HG02981 (cell line): ENCODE results near the gene DCLK3.

Source experiments
- ATAC-seq: cut with Tn5 transposase; IDR thresholded peaks from one replicate; pipeline ENCODE4 v1.9.1; 2021; ENCODE audit warnings: mild to moderate bottlenecking, moderate library complexity; ENCODE audit not compliant: unreplicated experiment

DCLK3 gene

GRCh38 chr3:36763850-36764703 is at the start of gene DCLK3:
TSS of gene DCLK3 (minus strand) at chr3:36764553. CDS start at chr3:36764263, 290 bp downstream.
- no peak for ATAC-seq

- no peak for ATAC-seq
Observed at GRCh38 chr3:36813305-36813704, 49.0 kb upstream of the DCLK3 start.

- no peak for ATAC-seq
Observed at GRCh38 chr3:36812240-36812639, 47.9 kb upstream of the DCLK3 start.

- ATAC-seq = no peak
Observed at GRCh38 chr3:36811768-36812167, 47.4 kb upstream of the DCLK3 start.

- no peak for ATAC-seq
Observed at GRCh38 chr3:36804295-36805055, 40.1 kb upstream of the DCLK3 start.

- ATAC-seq = no peak
Observed at GRCh38 chr3:36803091-36803791, 38.9 kb upstream of the DCLK3 start.

GRCh38 chr3:36800533-36801116 is 36.3 kb upstream of the DCLK3 start:
- no peak for ATAC-seq

GRCh38 chr3:36796881-36797280 is 32.5 kb upstream of the DCLK3 start:
- no peak for ATAC-seq

- no peak for ATAC-seq
Observed at GRCh38 chr3:36796161-36796560, 31.8 kb upstream of the DCLK3 start.

GRCh38 chr3:36795622-36796021 is 31.3 kb upstream of the DCLK3 start:
- no peak for ATAC-seq

- no peak for ATAC-seq
Observed at GRCh38 chr3:36792342-36792741, 28.0 kb upstream of the DCLK3 start.

- ATAC-seq = no peak
Observed at GRCh38 chr3:36790765-36791164, 26.4 kb upstream of the DCLK3 start.

- ATAC-seq = no peak
Observed at GRCh38 chr3:36786921-36787890, 22.9 kb upstream of the DCLK3 start.

GRCh38 chr3:36784138-36784635 is 19.8 kb upstream of the DCLK3 start:
- no peak for ATAC-seq

GRCh38 chr3:36777424-36778218 is 13.3 kb upstream of the DCLK3 start:
- ATAC-seq = peak; percentile 78

GRCh38 chr3:36776436-36776835 is 12.1 kb upstream of the DCLK3 start:
- no peak for ATAC-seq

- no peak for ATAC-seq
Observed at GRCh38 chr3:36774052-36774451, 9.7 kb upstream of the DCLK3 start.

- no peak for ATAC-seq
Observed at GRCh38 chr3:36771931-36772330, 7.6 kb upstream of the DCLK3 start.

- ATAC-seq = no peak
Observed at GRCh38 chr3:36769926-36770325, 5.6 kb upstream of the DCLK3 start.
